Mucosa of rectum (tissue), 2 donors: Measurements from ENCODE around the gene ALG12.

Experiments used
- H3K27ac ChIP-seq, 2 donors: one replicate each; pipeline ENCODE4 v1.7.0; 2013; ENCODE audit warnings: inconsistent platforms in 2 of 2, low read depth in 2 of 2, low read length in 2 of 2
- H3K27me3 ChIP-seq, 2 donors: one replicate each; pipeline ENCODE4 v1.7.0; 2013; ENCODE audit warnings: low read length in 2 of 2; ENCODE audit not compliant: control insufficient read depth in 2 of 2, insufficient read depth in 2 of 2
- H3K36me3 ChIP-seq, 2 donors: one replicate each; pipeline ENCODE4 v1.7.0; 2013; ENCODE audit warnings: low read length in 2 of 2; ENCODE audit not compliant: control insufficient read depth in 2 of 2, insufficient read depth in 2 of 2
- H3K4me1 ChIP-seq, 2 donors: one replicate each; pipeline ENCODE4 v1.7.0; 2013; ENCODE audit warnings: low read length in 2 of 2, mild to moderate bottlenecking in 1 of 2; ENCODE audit not compliant: control insufficient read depth in 2 of 2, insufficient read depth in 2 of 2
- H3K4me3 ChIP-seq, 2 donors: one replicate each; pipeline ENCODE4 v1.7.0; 2013; ENCODE audit warnings: low read length in 2 of 2
- H3K9ac ChIP-seq, 2 donors: one replicate each; pipeline ENCODE4 v1.7.0; 2013; ENCODE audit warnings: low read length in 2 of 2, low read depth in 1 of 2, mild to moderate bottlenecking in 1 of 2
- H3K9me3 ChIP-seq, 2 donors: one replicate each; pipeline ENCODE4 v1.7.0; 2013; ENCODE audit warnings: low read length in 2 of 2; ENCODE audit not compliant: control insufficient read depth in 2 of 2
- donor health status: healthy.
- donor health status: Normal muscosa, but diverticular disease.

The ALG12 gene

GRCh38 chr22:49887702-49888101, 30.5 kb downstream of the ALG12 start:
- Histone ChIP-seq H3K4me3 (no peak overlapping the region), H3K27ac (no peak overlapping the region), H3K27me3 (no peaks in the 10 kb centered on the region), H3K9me3 (peaks cover 0 to 3% of the 10 kb centered on the region in 2 donors), H3K4me1 (no peaks in the 10 kb centered on the region), H3K9ac (no peak overlapping the region), H3K36me3 (peaks cover 33 to 56% of the 10 kb centered on the region in 2 donors)

GRCh38 chr22:49887064-49887451, 31.2 kb downstream of the ALG12 start:
- no peak overlapping the region for H3K27ac ChIP-seq
- no peak overlapping the region for H3K4me3 ChIP-seq
- peaks cover 0 to 3% of the 10 kb centered on the region in 2 donors for H3K9me3 ChIP-seq
- no peaks in the 10 kb centered on the region for H3K27me3 ChIP-seq
- no peaks in the 10 kb centered on the region for H3K4me1 ChIP-seq
- H3K36me3 ChIP-seq = peaks cover 33 to 56% of the 10 kb centered on the region in 2 donors
- H3K9ac ChIP-seq = no peak overlapping the region

GRCh38 chr22:49886346-49887063, 31.7 kb downstream of the ALG12 start:
- Histone ChIP-seq H3K4me3 (no peak overlapping the region), H3K27me3 (no peaks in the 10 kb centered on the region), H3K27ac (no peak overlapping the region), H3K9ac (no peak overlapping the region), H3K36me3 (peaks cover 33 to 56% of the 10 kb centered on the region in 2 donors), H3K4me1 (no peaks in the 10 kb centered on the region), H3K9me3 (peaks cover 0 to 3% of the 10 kb centered on the region in 2 donors)

GRCh38 chr22:49885881-49886280, 32.4 kb downstream of the ALG12 start:
- no peak overlapping the region for H3K9ac ChIP-seq
- H3K4me3 ChIP-seq = no peak overlapping the region
- H3K36me3 ChIP-seq = peaks cover 31 to 53% of the 10 kb centered on the region in 2 donors
- H3K27ac ChIP-seq = no peak overlapping the region
- H3K4me1 ChIP-seq = no peaks in the 10 kb centered on the region
- H3K9me3 ChIP-seq = peaks cover 0 to 3% of the 10 kb centered on the region in 2 donors
- H3K27me3 ChIP-seq = no peaks in the 10 kb centered on the region

GRCh38 chr22:49885281-49885680, 33.0 kb downstream of the ALG12 start:
- no peaks in the 10 kb centered on the region for H3K4me1 ChIP-seq
- peaks cover 31 to 53% of the 10 kb centered on the region in 2 donors for H3K36me3 ChIP-seq
- H3K27me3 ChIP-seq = no peaks in the 10 kb centered on the region
- H3K4me3 ChIP-seq = no peak overlapping the region
- no peak overlapping the region for H3K27ac ChIP-seq
- H3K9me3 ChIP-seq = peaks cover 0 to 3% of the 10 kb centered on the region in 2 donors
- no peak overlapping the region for H3K9ac ChIP-seq

GRCh38 chr22:49884503-49885260, 33.6 kb downstream of the ALG12 start:
- no peak overlapping the region for H3K27ac ChIP-seq
- H3K4me1 ChIP-seq = no peaks in the 10 kb centered on the region
- no peak overlapping the region for H3K4me3 ChIP-seq
- no peak overlapping the region for H3K9ac ChIP-seq
- H3K27me3 ChIP-seq = no peaks in the 10 kb centered on the region
- peaks cover 31 to 53% of the 10 kb centered on the region in 2 donors for H3K36me3 ChIP-seq
- H3K9me3 ChIP-seq = peaks cover 0 to 3% of the 10 kb centered on the region in 2 donors

- Histone ChIP-seq H3K9me3 (no peaks in the 10 kb centered on the region), H3K9ac (no peak overlapping the region), H3K27me3 (no peaks in the 10 kb centered on the region), H3K4me3 (no peak overlapping the region), H3K4me1 (no peaks in the 10 kb centered on the region), H3K36me3 (peaks cover 25 to 47% of the 10 kb centered on the region in 2 donors), H3K27ac (no peak overlapping the region)
Measured at GRCh38 chr22:49884075-49884474, 34.2 kb downstream of the ALG12 start.

- no peak overlapping the region for H3K27ac ChIP-seq
- H3K27me3 ChIP-seq = no peaks in the 10 kb centered on the region
- H3K4me1 ChIP-seq = no peaks in the 10 kb centered on the region
- no peak overlapping the region for H3K4me3 ChIP-seq
- no peaks in the 10 kb centered on the region for H3K9me3 ChIP-seq
- no peak overlapping the region for H3K9ac ChIP-seq
- H3K36me3 ChIP-seq = peaks cover 23 to 40% of the 10 kb centered on the region in 2 donors
Measured at GRCh38 chr22:49883294-49883640, 35.0 kb downstream of the ALG12 start.

GRCh38 chr22:49882519-49883293, 35.5 kb downstream of the ALG12 start:
- Histone ChIP-seq H3K27ac (no peak overlapping the region), H3K4me3 (no peak overlapping the region), H3K36me3 (peaks cover 23 to 39% of the 10 kb centered on the region in 2 donors), H3K9me3 (no peaks in the 10 kb centered on the region), H3K27me3 (no peaks in the 10 kb centered on the region), H3K9ac (no peak overlapping the region), H3K4me1 (no peaks in the 10 kb centered on the region)

- no peak overlapping the region for H3K9ac ChIP-seq
- H3K27me3 ChIP-seq = no peaks in the 10 kb centered on the region
Measured at GRCh38 chr22:49881856-49882255, 36.4 kb downstream of the ALG12 start.

More at GRCh38 chr22:49881856-49882255, 36.4 kb downstream of the ALG12 start:
- Histone ChIP-seq H3K36me3 (peaks cover 19 to 33% of the 10 kb centered on the region in 2 donors), H3K4me3 (no peak overlapping the region), H3K27ac (no peak overlapping the region), H3K4me1 (no peaks in the 10 kb centered on the region), H3K9me3 (no peaks in the 10 kb centered on the region)
